Measurements from ENCODE around the gene VAV1. TPM values are rescaled to one million over a fixed set of nuclear protein-coding genes. Genes with fewer than 3 reads are reported as not detected.

VAV1 gene
- total and polyA plus RNA-seq, 9 of the 15 experiments (the other 6 are each of a cell fraction or from before 2014, with no cell fraction given): 0.46 to 20.1 (median 11.1) TPM

DNA sequence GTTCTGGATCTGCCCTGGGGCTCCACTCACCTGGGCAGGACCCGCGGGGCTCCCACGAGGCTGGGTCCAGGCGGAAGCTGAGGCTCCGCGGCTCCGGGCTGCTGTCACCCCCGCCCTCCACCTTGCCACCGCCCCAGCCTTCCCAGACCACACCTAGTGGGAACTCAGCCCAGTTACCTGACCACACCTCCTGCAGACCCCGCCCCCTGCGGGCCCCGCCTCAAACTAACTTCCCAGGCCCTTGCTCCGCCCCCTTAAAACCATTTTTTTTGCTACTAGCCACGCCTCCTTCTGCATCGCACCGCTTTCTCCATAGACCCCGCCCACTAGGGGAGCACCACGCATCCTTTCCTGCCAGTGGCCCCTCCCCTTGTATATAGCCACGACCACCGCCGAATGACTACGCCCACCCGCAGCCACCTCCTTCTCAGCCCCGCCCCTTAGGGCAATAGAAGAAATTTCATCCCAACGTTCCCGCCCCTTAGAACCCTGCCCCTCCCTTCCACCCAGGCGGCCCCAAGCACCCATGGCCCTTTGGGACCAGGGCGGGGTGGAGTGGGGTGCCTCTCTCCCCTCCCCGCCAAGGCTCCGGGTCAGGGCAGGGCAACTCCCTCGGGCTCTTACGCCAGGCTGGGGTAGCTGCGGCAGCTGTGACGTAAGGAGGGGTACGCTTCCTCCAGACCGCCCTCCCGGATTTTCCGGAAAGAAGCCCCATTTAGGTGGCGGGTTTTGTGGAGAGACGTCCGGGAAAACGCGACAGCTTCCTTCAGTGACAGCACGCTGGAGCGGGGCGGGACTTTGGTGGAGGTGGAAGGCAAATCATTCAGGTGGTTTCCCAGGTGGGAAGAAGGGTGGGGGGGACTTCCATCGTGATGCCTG is 4.9 kb upstream of the VAV1 start, which contains the start of gene SH2D3A (continued):
- TF ChIP-seq, protein P1, sequence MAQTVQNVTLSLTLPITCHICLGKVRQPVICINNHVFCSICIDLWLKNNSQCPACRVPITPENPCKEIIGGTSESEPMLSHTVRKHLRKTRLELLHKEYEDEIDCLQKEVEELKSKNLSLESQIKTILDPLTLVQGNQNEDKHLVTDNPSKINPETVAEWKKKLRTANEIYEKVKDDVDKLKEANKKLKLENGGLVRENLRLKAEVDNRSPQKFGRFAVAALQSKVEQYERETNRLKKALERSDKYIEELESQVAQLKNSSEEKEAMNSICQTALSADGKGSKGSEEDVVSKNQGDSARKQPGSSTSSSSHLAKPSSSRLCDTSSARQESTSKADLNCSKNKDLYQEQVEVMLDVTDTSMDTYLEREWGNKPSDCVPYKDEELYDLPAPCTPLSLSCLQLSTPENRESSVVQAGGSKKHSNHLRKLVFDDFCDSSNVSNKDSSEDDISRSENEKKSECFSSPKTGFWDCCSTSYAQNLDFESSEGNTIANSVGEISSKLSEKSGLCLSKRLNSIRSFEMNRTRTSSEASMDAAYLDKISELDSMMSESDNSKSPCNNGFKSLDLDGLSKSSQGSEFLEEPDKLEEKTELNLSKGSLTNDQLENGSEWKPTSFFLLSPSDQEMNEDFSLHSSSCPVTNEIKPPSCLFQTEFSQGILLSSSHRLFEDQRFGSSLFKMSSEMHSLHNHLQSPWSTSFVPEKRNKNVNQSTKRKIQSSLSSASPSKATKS (CRISPR knock-in tag; IDR thresholded peaks at IDR 0.05): no peak
- TF ChIP-seq MEIS2 (IDR thresholded peaks at IDR 0.05; ENCODE audit: partially characterized antibody) (no peak), SRF (CRISPR knock-in tag; IDR thresholded peaks at IDR 0.05) (0 out of 4 replicates have a peak, but pooled peaks of 1 of the 2 experiments have one; percentile 52), HDAC6 (IDR thresholded peaks at IDR 0.05; ENCODE audit: low read depth, low read length) (no peak), YY1 (IDR thresholded peaks at IDR 0.05; ENCODE audit: borderline replicate concordance in 1 of 3, control insufficient read depth in 1 of 3, extremely low read depth in 1 of 3, insufficient read depth in 3 of 3, insufficient read length in 1 of 3, insufficient replicate concordance in 2 of 3, low read depth in 1 of 3, low read length in 2 of 3) (peak in 1 of 3 experiments; percentile 24), BMI1 (IDR thresholded peaks at IDR 0.05; ENCODE audit: low read length) (no peak), NBN (IDR thresholded peaks at IDR 0.05; ENCODE audit: low read depth) (no peak), ARID2 (IDR thresholded peaks at IDR 0.05) (no peak), SIN3B (IDR thresholded peaks at IDR 0.05; ENCODE audit: low read depth) (no peak), ZNF253 (CRISPR knock-in tag; conservative IDR thresholded peaks at IDR 0.05) (no peak), CCAR2 (IDR thresholded peaks at IDR 0.05; ENCODE audit: low read depth, low read length) (no peak), NFYB (IDR thresholded peaks at IDR 0.05; ENCODE audit: extremely low read depth, insufficient read length) (no peak), SP1 (CRISPR knock-in tag; IDR thresholded peaks at IDR 0.05) (peak; percentile 94), NFATC3 (IDR thresholded peaks at IDR 0.05) (no peak), JUN (IDR thresholded peaks at IDR 0.05; ENCODE audit: borderline replicate concordance, low read depth, low read length) (no peak), JUN (CRISPR knock-in tag; IDR thresholded peaks at IDR 0.05; ENCODE audit: borderline replicate concordance) (no peak), ZNF24 (IDR thresholded peaks at IDR 0.05) (no peak)
- TF ChIP-seq, protein P2, sequence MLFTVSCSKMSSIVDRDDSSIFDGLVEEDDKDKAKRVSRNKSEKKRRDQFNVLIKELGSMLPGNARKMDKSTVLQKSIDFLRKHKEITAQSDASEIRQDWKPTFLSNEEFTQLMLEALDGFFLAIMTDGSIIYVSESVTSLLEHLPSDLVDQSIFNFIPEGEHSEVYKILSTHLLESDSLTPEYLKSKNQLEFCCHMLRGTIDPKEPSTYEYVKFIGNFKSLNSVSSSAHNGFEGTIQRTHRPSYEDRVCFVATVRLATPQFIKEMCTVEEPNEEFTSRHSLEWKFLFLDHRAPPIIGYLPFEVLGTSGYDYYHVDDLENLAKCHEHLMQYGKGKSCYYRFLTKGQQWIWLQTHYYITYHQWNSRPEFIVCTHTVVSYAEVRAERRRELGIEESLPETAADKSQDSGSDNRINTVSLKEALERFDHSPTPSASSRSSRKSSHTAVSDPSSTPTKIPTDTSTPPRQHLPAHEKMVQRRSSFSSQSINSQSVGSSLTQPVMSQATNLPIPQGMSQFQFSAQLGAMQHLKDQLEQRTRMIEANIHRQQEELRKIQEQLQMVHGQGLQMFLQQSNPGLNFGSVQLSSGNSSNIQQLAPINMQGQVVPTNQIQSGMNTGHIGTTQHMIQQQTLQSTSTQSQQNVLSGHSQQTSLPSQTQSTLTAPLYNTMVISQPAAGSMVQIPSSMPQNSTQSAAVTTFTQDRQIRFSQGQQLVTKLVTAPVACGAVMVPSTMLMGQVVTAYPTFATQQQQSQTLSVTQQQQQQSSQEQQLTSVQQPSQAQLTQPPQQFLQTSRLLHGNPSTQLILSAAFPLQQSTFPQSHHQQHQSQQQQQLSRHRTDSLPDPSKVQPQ (CRISPR knock-in tag; IDR thresholded peaks at IDR 0.05; ENCODE audit: borderline replicate concordance): no peak
- TF ChIP-seq, protein P3, sequence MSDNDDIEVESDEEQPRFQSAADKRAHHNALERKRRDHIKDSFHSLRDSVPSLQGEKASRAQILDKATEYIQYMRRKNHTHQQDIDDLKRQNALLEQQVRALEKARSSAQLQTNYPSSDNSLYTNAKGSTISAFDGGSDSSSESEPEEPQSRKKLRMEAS (CRISPR knock-in tag; IDR thresholded peaks at IDR 0.05): peak; percentile 74; the same call in 1 of the 2 replicates
- TF ChIP-seq, protein P4, sequence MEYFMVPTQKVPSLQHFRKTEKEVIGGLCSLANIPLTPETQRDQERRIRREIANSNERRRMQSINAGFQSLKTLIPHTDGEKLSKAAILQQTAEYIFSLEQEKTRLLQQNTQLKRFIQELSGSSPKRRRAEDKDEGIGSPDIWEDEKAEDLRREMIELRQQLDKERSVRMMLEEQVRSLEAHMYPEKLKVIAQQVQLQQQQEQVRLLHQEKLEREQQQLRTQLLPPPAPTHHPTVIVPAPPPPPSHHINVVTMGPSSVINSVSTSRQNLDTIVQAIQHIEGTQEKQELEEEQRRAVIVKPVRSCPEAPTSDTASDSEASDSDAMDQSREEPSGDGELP (CRISPR knock-in tag; IDR thresholded peaks at IDR 0.05; ENCODE audit: borderline replicate concordance): peak; percentile 58; the same call in 1 of the 2 replicates

Measured in K562 (cell line).